NK-92 treated with Interleukin-12 subunit alpha and Interleukin-12 subunit beta, amount 100 ng/mL, for 24 hours (cell line): ENCODE data around the gene ART3.
A peak's percentile ranks its signal among the peaks of the same experiment; 100 is the strongest.

ENCODE experiments used
- DNase-seq: peaks from one replicate; lab custom pipeline; 2025; lab: John Stamatoyannopoulos, UW

The ART3 gene

GRCh38 chr4:76072760-76073159, 1.7 kb upstream of the ART3 start:
- DNase-seq = no peak

- DNase-seq = no peak
Observed at GRCh38 chr4:76074993-76075600, 588 bp downstream of the ART3 start.

DNA sequence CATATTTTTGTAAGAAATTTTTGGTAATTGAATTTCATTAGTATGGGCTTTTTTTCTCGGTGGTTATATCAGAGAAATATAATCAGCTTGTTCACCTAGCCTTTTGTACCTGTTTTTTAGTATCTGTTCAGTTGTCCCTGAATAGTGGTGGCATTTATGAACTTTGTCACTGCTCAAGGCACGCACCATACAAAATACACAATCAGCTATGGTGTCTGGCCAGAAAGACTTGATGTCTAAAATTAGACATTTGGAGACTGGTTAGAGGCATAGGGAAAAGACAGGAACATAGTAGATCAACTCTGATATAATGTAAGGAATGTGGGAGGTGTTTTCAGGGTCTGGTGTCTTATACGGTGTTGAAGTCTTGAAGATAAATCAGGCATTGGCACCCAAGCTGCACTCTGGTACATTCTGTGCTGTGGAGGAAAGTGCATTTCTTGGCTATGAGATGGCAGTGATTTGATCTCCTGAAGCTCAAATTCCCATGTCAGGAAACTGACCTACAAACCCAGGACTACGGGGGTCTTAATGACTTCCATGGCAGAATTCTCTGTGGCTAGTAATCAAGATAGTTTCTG, 3.6 kb downstream of the ART3 start:
- DNase-seq = no peak

- no peak for DNase-seq
Observed at GRCh38 chr4:76083386-76083988, 9.0 kb downstream of the ART3 start.

GRCh38 chr4:76084542-76084941, 10.0 kb downstream of the ART3 start:
- no peak for DNase-seq

GRCh38 chr4:76087007-76087769, 12.7 kb downstream of the ART3 start:
- DNase-seq = no peak

- DNase-seq = no peak
Observed at GRCh38 chr4:76088719-76089118, 14.2 kb downstream of the ART3 start.

- DNase-seq = no peak
Observed at GRCh38 chr4:76090241-76090691, 15.8 kb downstream of the ART3 start.

- DNase-seq = no peak
Observed at GRCh38 chr4:76091052-76091451, 16.5 kb downstream of the ART3 start.

DNA sequence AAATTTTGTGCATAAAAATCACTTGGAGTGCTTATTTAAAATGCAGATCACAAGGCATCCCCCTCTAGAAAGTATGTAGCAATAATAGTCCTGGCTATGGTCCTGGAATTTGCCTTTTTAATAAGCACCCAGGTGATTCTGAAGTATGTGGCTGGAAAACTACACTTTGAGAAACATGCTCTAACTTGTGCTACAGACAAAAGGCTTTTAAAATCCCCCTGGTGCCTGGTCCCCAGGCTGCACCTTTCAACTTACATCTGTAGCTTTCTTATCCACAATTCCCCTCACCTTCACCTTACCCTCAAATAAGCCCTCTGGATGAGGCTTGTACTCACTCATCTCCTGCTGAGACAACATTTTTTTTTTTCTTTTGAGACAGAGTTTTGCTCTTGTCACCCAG, 21.1 kb downstream of the ART3 start:
- no peak for DNase-seq

- DNase-seq = no peak
Observed at GRCh38 chr4:76096076-76096475, 21.6 kb downstream of the ART3 start.

- DNase-seq = no peak
Observed at GRCh38 chr4:76105652-76106051, 31.1 kb downstream of the ART3 start.

DNA sequence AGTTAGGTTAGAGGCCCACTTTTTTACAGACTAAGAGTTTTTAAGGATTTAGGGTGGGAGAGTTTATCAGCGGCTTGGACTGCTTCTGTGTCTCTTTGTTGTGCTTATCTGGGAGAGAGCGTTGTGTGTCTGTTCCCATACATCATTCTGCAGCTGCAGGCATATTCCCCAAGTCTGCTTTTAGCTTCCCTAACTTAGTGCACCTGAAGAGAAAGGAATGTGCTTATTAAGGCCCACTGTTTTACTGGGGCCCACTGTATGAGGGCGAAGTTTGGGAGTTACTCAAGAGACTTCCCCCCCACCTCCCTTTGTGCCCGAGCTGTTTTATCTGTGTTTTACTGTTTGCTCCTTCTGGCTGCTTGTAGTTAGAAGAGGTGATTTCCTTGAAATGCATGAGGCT, 31.9 kb downstream of the ART3 start:
- DNase-seq = no peak

DNA sequence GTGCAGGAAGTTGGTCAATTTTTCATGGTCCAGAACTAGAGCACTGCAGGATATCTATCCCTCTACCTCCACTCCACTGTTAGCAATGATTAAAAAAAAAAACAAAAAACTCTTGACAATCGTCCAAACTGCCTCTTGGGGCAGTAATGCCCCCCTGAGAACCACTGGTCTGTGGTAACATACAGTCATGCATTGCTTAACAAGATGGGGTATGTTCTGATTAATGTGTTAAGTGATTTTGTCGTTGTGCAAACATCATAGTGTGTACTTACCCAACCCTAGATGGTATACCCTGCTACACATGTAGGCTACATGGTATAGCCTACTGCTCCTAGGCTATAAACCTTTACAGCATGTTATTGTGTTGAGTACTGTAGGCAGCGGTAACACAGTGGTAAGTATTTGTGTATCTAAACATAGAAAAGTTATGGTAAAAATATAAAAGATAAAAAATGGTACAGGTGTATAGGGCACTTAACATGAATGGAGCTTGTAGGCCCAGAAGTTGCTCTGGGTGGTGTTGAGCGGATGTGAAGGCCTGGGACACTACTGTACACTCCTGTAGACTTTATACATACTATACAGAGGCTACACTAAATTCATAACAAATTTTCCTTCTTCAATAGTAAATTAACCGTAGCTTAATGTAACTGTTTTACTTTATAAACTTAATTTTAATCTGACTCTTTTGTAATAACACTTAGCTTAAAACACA, 34.1 kb downstream of the ART3 start:
- no peak for DNase-seq

GRCh38 chr4:76116821-76117220, 42.3 kb downstream of the ART3 start:
- DNase-seq = no peak

DNA sequence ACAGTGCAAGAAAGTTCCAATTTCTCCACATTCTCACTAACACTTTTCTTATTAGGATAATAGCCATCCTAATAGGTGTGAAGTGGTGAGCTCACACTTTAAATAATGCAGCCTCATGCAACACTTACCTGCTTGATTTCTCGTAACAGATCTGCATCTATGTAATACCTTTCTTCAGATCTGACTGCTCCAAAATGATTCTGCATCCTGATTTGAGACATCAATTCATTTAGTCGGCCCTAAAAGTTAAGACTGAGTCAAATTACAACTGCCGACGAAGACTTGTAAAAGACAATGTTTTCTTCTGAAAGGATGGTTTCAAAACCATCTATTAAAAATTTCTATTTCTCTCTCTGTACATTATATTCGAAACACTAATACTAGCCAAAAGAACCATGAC, 43.0 kb downstream of the ART3 start:
- no peak for DNase-seq

- DNase-seq = no peak
Observed at GRCh38 chr4:76120199-76120598, 45.7 kb downstream of the ART3 start.

DNA sequence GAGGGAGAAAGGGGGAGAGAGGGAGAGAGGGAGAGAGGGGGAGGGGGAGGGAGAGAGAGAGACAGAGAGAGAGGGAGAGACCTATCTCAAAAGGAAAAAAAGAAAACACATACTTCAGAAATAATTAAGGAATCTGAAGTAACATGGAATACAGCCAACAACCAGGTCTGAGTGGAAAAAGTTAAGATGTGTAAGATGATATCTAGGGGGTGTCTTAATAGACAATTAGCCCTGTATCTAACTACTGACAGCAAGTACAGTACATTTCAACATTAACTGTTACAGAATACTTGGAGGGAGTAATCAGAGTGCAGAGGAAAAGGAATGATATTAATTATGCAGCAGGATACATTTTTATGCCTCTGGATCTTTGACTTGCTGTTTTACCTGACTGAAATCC, 51.3 kb downstream of the ART3 start:
- DNase-seq = no peak

DNA sequence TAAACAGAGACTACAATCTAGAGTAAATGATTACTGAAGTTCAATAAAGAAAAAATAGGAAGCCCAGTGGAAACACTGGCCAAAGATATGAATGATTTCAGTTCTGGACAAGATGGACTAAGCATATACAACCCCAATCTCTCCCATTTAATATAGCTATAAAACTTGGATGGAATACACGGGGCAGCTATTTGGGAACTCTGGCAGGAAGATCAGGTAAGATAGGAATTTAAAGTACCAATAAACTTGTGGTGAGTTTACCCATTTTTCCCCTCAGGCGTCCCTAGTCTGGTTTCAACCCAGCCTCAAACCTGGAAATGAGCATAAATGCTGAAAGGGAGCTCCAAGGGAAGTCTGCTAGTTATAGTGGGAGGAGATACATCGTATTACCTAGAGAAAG, 53.2 kb downstream of the ART3 start:
- no peak for DNase-seq

- DNase-seq = no peak
Observed at GRCh38 chr4:76141241-76141640, 66.7 kb downstream of the ART3 start.

DNA sequence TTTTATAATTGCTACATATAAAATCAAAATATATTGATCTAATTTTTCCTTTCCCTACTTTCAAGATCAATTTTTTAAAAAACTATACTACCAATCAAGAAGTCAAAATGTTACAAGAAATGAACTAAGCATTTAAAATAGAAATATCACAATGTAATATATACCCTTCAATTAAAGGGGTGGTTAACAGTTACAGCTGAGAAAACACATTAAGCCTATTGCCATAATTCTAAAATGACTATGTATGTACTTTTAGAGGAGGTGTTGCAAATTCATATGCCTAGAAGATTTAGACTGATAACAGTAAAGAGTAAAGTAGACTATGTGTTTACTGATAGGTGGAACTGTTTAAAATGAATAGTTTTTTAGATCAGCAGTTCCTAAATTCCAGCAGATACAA, 70.0 kb downstream of the ART3 start:
- DNase-seq = no peak

- DNase-seq = peak; percentile 37
Observed at GRCh38 chr4:76147454-76148141, 73.1 kb downstream of the ART3 start.
